ENCODE data around the gene CCL8. TPM values are rescaled to one million over a fixed set of nuclear protein-coding genes. Genes with fewer than 3 reads are reported as not detected.

Gene CCL8
- total RNA-seq, 6 donors from 2014 or later = 0.29 to 3.2 (median 1.4) TPM; not detected in 3

DNA sequence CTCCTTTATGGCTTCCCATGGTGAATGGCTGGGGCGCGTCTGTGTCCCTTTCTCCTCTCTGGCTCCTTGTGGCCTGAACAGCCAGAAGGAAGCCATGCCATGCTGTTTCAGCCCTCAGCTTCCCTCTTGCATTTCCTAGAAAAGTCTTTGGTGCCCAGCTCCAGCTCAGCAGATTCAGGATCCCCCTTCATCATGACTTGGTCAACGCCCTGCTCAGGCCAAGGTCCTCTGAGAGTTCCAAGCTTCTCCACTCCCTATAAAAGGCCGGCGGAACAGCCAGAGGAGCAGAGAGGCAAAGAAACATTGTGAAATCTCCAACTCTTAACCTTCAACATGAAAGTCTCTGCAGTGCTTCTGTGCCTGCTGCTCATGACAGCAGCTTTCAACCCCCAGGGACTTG is 37.0 kb downstream of the CCL8 start, which contains the start of gene CCL13:
CCL13 (plus strand) TSS at position 287 of the 400 bp plus-strand sequence; CDS start at position 334, 47 bp downstream.
- 76 to 80% methylated on average over 5 of the region's 5 CpGs for WGBS, 2 donors
- H3K27ac ChIP-seq = peak within 1 kb of the TSS in 2 of 4 donors; percentile 18 to 42

DNA sequence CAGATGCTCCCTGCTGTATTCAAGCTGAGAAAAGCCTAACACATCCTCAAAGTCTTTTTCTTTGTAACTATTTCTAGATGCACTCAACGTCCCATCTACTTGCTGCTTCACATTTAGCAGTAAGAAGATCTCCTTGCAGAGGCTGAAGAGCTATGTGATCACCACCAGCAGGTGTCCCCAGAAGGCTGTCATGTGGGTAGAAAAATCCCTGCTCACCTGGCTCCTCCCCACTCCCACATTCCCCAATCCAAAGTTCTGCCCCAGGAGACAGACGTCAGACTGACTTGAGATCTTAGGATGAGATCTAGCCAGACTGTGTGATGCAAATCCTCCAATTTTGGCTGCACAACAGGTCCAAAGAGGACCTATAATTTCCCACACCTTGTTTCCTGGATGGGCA is 38.2 kb downstream of the CCL8 start:
- no peaks in the 10 kb centered on the region for H3K9me3 ChIP-seq
- peaks cover 0 to 11% (median 5%) of the 10 kb centered on the region in 4 donors for H3K4me1 ChIP-seq
- H3K36me3 ChIP-seq = no peaks in the 10 kb centered on the region
- no peak for ATAC-seq (ENCODE audit: low FRiP score in 2 of 2)
- H3K27ac ChIP-seq = no peak overlapping the region
- 71 to 81% methylated on average over 2 of the region's 2 CpGs for WGBS, 2 donors
- no peak for DNase-seq
- H3K27me3 ChIP-seq = no peaks in the 10 kb centered on the region
- TF ChIP-seq EP300 (IDR thresholded peaks at IDR 0.05) = no peak
- no peak for TF ChIP-seq POLR2AphosphoS5 (IDR thresholded peaks at IDR 0.05)
- TF ChIP-seq, protein P1, sequence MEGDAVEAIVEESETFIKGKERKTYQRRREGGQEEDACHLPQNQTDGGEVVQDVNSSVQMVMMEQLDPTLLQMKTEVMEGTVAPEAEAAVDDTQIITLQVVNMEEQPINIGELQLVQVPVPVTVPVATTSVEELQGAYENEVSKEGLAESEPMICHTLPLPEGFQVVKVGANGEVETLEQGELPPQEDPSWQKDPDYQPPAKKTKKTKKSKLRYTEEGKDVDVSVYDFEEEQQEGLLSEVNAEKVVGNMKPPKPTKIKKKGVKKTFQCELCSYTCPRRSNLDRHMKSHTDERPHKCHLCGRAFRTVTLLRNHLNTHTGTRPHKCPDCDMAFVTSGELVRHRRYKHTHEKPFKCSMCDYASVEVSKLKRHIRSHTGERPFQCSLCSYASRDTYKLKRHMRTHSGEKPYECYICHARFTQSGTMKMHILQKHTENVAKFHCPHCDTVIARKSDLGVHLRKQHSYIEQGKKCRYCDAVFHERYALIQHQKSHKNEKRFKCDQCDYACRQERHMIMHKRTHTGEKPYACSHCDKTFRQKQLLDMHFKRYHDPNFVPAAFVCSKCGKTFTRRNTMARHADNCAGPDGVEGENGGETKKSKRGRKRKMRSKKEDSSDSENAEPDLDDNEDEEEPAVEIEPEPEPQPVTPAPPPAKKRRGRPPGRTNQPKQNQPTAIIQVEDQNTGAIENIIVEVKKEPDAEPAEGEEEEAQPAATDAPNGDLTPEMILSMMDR (IDR thresholded peaks at IDR 0.05) = no peak
- no peak for TF ChIP-seq POLR2A (IDR thresholded peaks at IDR 0.05)
- H3K4me3 ChIP-seq = no peak overlapping the region

More for the DNA sequence above, 37.0 kb downstream of the CCL8 start, which contains the start of gene CCL13:
- Histone ChIP-seq H3K27me3 (no peaks in the 10 kb centered on the region), H3K4me3 (no peak within 1 kb of the TSS), H3K36me3 (no peaks in the 10 kb centered on the region), H3K9me3 (no peaks in the 10 kb centered on the region), H3K4me1 (peaks cover 0 to 9% (median 3%) of the 10 kb centered on the region in 4 donors)
- DNase-seq (no peak), ATAC-seq (ENCODE audit: low FRiP score in 2 of 2) (peak in 1 of 2 donors; percentile 31)
- TF ChIP-seq EP300 (IDR thresholded peaks at IDR 0.05) = no peak
- TF ChIP-seq, protein P1 (IDR thresholded peaks at IDR 0.05) = no peak
- no peak for TF ChIP-seq POLR2A (IDR thresholded peaks at IDR 0.05)
- TF ChIP-seq POLR2AphosphoS5 (IDR thresholded peaks at IDR 0.05) = no peak

DNA sequence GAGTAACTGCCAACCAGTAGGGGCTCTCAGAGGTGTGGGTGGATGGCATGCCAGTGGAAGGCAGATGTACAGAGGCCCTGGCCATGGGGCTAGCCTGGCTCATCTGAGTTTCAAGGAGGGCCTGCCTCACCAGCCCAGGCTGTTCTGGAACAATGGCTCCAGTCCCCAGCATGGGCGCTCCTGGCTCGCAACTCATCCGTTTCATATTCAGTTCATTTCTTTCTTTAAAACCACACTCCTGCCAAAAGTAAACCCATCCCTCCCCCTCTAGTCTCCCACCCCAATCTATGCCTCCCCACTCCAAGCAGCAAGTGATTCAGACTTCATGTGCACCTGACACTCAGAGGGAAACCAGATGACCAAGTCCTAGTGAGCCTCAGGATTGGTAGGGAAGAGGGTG is 39.4 kb downstream of the CCL8 start:
- 95 to 98% methylated on average over 3 of the region's 3 CpGs for WGBS, 2 donors
- Histone ChIP-seq H3K36me3 (no peaks in the 10 kb centered on the region), H3K4me1 (peaks cover 0 to 11% (median 5%) of the 10 kb centered on the region in 4 donors), H3K27me3 (no peaks in the 10 kb centered on the region), H3K27ac (no peak overlapping the region), H3K9me3 (no peaks in the 10 kb centered on the region), H3K4me3 (no peak overlapping the region)
- no peak for ATAC-seq (ENCODE audit: low FRiP score in 2 of 2)
- no peak for TF ChIP-seq POLR2AphosphoS5 (IDR thresholded peaks at IDR 0.05)
- TF ChIP-seq POLR2A (IDR thresholded peaks at IDR 0.05) = no peak
- TF ChIP-seq, protein P1 (IDR thresholded peaks at IDR 0.05) = no peak
- TF ChIP-seq EP300 (IDR thresholded peaks at IDR 0.05) = no peak
- no peak for DNase-seq

DNA sequence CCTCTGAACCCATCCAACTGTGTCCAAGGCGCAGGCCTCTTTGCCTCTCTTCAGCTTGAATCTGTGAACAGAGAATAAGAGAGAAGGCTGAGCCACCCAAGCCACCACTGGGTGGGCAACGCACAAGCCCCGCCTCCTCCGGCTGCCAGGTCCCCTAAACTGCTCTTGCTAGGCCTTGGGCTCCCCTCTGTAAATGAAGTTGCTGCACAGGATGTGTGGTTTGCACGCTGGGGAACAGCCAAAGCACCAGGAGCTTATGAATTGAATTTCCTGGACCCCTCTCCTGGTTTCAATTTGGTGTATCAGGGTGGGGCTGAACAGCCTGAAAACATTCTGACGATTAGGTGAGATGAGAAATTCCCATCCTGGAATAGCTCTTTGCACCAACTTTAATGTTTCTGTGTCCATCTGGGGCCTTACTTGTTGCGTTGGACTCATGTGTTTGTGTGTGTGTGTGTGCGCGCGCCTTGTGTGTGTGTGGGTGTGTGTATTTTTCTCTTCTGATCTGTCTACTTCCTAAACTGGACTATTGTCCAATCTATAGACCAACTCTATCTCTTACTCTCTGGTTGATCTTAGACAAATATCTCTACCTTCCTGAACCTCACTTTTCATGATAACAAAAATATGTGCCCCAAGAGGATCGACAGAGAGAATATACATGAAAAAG is 41.5 kb downstream of the CCL8 start:
- TF ChIP-seq POLR2A (IDR thresholded peaks at IDR 0.05) (no peak), POLR2AphosphoS5 (IDR thresholded peaks at IDR 0.05) (no peak), EP300 (IDR thresholded peaks at IDR 0.05) (no peak)
- TF ChIP-seq, protein P1 (IDR thresholded peaks at IDR 0.05) = no peak
- H3K27ac ChIP-seq = no peak overlapping the region
- no peaks in the 10 kb centered on the region for H3K27me3 ChIP-seq
- DNase-seq (peak in 1 of 2 donors; percentile 30), ATAC-seq (ENCODE audit: low FRiP score in 2 of 2) (no peak)
- peaks cover 0 to 5% (median 3%) of the 10 kb centered on the region in 4 donors for H3K4me1 ChIP-seq
- 66 to 71% methylated on average over 8 to 11 of the region's 11 CpGs for WGBS, 2 donors
- no peaks in the 10 kb centered on the region for H3K36me3 ChIP-seq
- H3K9me3 ChIP-seq = no peaks in the 10 kb centered on the region
- no peak overlapping the region for H3K4me3 ChIP-seq
